Stimulated activated CD4-positive, alpha-beta T cell treated with anti-CD3 and anti-CD28 coated beads, TNF-alpha, amount 100 ng/mL, for 48 hours (primary cell): ENCODE data around the gene PSMF1.

Experiments
- DNase-seq, 3 donors: peaks; one replicate each; pipeline ENCODE4 v3.0.0-alpha.2; 2020; ENCODE audit warnings: low read depth in 3 of 3

Gene PSMF1

DNA sequence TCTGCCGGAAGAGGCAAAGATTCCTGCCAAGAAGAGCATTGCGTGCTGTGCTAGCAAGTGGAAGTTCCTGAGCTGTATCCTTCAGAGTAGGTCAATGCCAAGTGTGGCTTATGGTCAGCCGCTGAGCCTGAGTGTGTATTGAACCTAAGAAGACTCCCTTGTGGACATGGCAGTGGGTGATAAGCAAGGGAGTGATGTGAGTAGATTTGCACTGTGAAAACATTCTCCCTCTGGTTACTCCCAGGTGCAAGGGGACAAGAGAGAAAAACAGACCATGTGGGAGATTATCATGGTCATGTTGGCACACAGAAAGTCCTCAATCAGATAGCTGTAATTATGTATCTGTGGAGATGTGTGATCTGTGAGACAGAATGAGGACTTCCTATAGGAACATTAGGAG, 72.4 kb downstream of the PSMF1 start:
- DNase-seq, result no peak

DNA sequence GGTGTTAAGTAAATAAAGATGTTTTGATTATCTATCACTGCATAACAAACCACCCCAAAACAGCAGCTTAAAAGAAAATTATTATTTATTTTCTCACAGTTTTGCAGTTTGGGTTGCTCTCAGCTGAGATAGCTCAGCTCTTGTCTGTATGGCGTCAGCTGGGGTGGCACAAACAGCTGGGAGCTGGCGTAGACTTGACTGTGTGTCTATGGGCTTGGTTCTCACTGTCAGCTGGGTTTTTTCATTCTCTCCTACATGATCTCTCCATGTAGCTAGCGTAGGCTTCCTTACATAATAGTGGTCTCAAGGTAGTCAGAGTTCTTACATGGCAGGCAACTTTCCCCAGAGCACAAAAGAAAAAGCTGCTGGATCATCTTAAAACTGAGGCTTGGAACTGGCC, 72.9 kb downstream of the PSMF1 start:
- DNase-seq, result no peak

DNA sequence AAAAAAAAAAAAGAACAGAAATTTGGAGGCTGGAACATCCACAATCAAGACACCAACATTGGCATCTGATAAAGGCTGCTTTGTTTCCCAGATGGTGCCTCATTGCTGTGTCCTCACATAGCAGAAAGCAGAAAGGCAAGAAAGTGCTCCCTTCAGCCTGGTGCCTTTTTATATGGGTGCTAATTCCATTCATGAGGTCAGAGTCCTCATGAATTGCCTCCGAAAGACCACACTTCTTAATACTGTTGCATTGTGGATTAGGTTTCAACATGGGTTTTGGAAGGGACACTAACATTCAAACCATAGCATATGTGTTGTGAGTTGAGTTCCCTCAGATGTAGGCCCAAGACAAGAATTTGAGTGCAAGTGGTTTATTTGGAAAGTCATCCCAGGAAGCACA, 76.8 kb downstream of the PSMF1 start:
- DNase-seq, result no peak

DNA sequence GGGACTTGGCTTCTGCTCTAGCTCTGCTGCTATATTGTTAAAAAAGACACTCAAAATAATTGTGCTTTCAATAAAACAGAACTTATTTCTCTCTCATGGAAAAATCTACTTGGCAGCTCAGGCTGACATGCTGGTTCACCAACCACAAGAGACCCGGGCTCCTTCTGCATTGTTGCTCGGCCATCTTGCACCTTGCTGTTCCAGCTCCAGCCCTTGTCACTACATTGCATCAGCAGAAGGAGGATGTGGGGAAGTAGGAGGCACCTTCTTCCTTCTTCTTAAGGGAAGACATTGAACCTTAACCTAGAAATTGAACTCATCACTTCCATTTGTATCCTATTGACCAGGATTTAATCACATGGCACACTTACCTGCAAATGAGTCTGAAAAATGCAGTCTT, 78.2 kb downstream of the PSMF1 start:
- DNase-seq, result no peak

DNA sequence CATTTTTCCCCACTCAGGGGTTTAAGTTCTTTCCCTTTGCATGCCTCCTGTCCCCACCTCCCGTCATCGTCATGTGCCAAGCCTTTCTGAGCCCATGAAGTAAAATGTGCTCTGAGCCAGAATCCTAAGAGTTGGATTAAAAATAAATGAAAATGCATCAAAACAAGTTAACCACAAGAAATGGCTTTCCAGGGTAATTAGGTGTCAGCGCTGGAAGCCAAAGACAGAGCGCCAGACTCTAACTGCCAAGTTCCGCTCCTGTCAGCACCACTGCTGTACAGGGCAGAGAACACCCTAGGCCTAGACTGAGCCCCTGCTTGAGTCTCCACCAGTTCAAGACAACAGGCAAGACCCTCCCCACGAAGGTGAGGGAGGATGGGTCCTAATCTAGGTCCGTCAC, 79.4 kb downstream of the PSMF1 start:
- DNase-seq, result no peak

DNA sequence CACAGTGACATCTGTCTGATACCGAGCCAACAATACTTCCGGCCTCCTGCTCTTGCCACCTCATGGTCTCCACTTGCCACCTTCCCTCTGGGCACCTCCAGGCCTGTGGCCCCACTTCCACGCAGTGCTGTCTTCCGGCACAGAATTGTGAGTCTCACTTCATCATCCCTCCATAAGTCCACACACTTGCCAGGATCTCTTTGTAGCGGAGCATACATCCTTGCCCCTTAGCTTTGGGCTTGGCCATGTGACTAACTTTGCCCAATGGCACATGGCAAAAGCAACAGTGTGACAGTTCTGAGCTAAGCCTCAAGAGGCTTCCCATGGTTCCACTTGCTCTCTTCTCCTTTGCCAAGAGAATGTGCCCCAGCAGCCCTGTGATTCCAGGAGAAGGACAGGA, 80.3 kb downstream of the PSMF1 start:
- no peak for DNase-seq

DNA sequence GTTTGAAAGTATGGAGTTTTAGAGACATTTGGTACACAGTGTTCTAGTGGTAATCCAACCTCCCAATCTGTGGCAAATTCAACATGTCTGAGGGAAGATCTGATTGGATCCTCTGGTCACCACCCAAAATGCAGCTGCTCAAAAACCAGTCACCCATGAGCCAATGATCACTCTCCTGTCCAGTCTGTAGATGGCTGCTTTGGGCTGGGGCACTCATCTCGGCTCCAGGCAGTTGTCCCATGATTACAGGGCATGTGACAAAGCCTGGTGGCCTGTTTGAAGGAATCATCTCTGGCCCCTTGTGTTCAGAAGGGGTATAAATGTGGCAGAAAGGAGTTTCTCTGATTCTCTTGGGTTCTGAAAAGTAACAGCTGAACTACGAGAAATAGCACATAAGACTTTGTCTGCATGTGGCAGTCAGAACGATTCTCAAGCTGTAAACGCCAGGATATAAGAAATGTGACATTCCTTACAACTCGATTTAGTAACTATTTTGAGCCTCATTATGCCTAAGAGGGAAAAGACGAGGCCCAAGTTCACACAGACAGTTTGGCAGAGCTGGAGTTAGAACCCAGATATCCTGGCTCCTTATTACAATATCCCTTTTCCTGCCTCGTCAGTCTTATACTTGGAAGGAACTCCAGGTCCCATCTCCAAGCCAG, 80.9 kb downstream of the PSMF1 start:
- DNase-seq, result no peak

DNA sequence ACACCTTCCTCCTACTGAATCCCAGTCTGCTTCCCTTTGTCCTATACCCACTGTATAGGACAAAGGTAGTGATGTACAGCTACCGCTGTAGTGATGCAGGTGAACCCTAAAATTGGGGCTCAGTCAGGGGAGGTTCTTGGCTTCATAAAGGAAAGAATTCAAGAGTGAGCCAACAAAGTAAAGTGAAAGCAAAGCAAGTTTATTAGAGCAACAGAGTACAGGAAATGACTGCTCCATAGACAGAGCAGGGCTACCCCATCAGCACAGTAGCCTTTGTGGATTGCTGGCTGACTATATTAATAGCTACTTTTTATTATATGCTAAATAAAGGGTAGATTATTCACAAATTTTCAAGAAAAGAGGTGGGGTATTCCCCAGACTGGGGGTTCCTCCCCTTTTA, 81.6 kb downstream of the PSMF1 start:
- no peak for DNase-seq

DNA sequence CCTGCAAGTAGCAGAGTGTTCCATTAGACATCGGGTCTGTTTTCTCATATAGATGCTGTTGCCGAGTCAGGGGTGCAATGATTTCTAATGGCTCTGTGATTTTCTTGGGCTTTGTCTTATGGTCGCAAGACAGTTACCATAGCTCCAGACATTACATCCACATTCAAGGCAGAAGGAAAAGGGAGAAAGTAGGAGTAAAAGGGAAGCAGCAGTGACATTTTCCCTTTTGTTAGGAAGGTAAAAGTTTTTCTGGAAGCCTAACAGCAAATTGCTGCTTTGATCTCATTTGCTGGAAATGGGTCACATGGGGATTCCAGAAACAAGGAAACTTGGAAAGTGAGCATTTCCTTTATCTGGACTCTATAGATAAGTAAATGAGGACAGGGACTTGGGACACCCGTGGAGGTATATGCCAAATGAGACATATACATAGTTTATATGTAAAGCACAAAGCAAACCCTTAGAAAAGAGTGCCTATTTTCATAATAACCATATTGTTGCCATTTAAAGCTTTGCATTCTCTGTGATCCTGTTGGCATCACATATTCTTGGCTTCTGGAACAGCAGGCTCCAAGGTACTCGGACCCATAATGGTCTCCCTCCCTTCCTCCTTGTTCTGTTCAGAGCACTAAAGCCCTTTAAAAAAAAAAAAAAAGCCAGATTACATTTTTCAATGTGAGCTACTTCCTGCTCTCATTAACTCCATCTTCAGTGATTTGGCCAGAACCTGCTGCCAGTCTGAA, 84.5 kb downstream of the PSMF1 start, which contains the start of gene C20orf202:
Gene C20orf202, plus strand, starts transcription at position 693 of the 743 bp plus-strand sequence. CDS start 132 bp downstream, outside the sequence.
- DNase-seq, result no peak

DNA sequence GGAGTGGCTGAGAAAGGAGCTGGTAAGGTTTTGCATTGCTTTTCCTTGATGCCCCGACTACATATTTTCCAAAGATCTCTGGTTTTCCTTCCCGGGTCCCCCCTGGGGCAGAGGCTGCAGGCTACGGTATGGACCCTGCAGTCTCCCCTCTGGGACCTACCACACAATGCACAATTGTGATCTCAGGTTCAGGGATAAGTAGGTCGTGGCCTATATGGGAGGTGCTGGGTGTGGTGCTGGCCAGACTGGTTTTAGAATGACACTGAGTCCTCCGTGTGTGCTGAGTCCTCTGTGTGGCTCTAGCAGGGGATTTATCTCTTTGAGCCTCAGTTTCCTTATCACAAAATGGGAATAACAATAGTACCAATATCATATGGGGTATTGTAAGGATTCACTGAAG, 85.2 kb downstream of the PSMF1 start:
- no peak for DNase-seq

DNA sequence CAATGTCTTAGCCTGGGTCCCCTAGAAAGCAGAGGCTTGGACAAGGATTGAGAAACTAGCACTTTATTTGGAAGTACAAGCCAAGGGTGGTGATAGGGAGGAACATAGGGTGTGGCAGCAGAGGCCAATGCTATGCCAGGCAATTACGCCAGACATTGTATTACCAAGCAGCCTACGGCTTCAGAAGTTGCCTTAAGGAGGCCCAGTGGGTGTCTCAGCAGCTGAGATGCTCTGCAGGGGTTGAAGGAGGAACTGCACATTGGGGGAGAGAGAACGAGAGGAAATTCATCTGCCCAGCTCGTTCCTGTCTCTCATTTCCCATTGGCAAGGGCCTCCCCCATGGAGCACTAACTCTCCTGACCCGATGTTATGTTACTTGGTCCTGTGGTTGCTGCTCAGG, 85.7 kb downstream of the PSMF1 start:
- no peak for DNase-seq

DNA sequence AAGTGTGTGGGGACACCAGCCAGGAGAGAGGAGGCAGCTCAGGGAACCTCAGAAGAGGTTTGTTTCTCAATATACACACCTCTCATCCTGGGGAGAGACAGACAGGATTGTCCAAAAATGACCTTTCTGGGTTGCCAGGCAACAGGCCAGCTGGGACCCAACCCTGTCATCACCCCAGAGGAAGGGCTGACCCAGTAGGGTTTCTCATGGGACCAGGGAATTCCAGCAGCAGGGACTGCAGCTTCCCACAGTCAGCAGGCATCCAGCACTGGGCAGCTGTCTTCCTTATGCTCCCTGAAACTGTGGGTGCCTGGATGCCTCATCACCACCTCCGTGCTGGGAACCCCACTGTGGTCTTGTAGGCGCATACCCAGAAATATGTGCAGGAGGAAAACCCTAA, 86.2 kb downstream of the PSMF1 start:
- no peak for DNase-seq

DNA sequence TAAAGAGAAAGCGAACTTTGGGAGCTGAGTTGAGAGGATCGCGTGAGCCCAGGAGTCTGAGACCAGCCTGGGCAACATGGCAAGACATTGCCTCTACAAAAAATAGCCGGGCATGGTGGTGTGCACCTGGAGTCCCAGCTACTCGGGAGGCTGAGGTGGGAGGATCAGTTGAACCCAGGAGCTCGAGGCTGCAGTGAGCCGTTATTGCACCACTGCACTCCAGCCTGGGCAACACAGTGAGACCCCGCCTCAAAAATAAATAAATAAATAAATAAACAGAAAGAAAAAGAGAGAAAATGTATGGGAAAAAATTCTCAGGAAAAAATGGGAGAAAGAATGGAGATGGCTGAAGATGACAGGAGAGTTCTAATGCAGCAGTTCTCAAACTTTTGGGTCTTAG, 87.4 kb downstream of the PSMF1 start:
- DNase-seq, result no peak

DNA sequence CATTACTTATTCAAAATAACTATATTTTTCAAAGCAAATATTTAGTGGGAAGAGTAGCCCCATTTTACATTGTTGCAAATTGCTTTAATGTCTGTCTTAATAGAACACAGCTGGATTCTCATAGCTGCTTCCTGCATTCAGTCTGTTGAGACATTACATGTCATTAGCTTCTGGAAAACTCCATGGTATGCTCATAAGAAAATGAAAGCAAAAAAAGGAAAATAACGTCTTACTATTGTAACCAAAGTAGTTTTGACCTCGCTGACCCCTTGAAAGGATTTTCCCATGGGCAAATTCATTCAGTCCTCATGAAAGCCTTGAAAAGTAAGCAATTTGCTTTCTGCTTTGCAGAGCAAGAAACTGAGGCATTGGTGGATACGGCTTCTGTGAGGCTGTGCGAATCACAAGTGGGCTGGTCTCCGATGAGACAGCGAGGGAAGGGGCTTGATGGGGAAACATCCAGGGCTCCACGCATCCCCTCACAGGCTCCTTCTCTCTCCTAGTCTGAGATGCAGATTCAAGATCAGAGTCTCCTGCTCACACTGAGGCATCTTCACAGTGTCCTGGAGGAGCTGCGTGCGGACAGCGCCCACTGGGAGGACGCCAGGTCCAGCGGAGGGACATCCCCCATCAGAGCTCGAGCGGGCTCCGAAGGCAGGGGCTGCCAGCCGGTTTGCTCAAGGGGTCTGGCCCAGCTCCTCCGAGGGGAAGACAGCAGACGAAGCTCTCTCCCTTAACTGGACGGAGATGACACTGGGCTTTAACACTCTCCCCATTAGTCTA, 88.2 kb downstream of the PSMF1 start:
- DNase-seq, result no peak

DNA sequence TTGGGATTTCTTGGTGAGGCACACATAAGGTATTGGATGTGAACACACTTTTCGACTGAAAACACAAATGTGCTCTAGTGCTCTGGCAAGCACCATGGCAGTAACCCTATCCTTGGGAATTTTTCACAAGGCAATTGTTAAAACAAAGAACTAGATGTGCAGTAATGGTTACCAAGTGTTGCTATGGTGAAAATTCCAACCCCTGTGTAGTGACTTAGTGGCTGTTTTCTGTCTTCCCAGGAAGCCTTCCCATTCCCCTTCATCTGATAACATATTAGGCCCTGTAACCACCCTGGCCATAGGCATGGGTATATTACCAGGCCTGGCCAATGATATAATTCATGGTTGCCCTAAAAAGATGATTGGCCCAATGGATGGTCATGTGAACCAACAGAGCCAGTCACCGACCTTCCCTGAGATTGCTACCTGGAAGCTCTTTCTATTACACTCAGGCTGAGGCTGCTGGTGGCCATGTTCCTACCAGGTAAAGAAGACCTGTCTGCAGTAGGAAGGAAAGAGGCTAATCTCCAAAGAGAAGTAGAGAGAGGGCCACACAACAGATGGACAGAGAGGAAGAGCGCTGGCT, 89.0 kb downstream of the PSMF1 start:
- DNase-seq, result no peak

DNA sequence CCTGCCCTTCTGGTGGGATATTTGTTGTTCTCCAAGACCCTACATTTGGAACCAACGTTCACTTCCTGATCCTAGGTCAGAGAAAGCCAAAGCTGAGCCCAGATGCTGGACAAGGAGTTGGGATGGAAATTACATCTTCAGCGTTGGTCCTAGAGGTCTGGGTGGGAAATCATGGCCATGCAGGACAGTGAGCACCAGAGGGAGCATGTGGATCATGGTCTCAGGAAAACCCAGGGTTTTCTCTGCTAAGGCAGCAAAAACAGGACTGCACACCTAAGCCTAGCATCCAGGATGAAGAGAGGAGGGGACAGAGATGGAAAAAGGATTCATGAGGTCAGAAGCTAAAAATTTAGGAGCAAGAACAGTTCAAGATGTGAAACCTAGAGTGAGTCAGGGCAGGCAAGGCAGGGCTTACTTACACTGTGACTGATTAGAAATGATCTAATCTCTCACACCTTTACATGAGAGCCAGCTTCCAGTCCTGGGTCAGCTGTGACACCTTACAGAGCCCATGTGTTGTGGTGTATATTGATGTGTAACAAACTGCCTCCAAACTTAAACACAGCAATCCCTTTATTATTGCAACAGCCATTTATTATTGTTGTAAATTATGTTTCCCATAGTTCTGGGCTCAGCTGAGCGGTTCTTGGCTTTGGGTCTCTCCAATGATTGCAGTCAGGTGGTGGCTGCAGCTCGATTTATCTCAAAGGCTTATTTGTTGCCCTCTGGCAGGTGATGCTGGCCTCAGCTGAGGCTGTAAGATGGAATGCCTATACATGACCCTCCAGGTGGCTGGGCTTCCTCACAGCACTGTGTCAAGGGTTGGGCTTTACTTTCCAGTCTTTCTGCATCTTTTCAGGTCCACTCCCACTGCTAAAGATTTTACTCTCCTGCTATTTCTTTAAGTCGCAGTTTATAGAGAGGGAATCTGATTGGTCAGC, 91.3 kb downstream of the PSMF1 start:
- no peak for DNase-seq

DNA sequence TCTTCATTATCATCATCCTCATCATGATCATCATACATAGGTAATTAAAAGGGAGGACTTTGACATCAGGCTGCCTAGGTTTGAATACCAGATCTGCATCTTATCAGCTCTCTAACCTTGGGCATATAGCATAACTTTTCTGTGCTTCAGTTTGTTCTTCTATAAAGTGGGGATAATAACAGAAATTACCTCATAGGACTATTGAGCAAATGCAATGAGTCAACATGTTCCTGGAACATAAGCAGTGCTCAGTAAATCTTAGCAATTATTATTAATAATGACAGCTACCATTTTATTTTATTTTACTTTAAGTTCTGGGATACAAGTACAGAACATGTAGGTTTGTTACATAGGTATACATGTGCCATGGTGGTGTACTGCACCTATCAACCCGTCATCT, 92.1 kb downstream of the PSMF1 start:
- no peak for DNase-seq

DNA sequence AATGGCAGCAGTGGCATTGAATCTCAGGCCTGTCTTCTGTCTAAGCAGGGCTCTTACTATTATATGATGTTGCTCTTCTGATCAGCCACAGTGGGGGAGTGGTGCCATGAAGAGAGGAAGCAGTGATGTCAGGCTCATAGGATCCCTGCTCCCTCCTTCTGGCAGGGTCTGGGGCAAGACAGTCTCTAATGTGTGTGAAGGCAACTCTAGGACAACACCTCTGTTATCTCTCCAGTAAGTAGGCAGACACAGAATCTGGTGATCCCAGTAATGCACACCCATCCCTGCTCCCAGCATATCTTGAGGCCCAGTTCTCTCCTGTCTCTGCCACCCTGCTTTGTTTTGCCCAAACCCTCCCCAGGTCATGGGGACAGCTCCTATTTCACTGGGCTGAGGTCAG, 93.6 kb downstream of the PSMF1 start:
- no peak for DNase-seq

DNA sequence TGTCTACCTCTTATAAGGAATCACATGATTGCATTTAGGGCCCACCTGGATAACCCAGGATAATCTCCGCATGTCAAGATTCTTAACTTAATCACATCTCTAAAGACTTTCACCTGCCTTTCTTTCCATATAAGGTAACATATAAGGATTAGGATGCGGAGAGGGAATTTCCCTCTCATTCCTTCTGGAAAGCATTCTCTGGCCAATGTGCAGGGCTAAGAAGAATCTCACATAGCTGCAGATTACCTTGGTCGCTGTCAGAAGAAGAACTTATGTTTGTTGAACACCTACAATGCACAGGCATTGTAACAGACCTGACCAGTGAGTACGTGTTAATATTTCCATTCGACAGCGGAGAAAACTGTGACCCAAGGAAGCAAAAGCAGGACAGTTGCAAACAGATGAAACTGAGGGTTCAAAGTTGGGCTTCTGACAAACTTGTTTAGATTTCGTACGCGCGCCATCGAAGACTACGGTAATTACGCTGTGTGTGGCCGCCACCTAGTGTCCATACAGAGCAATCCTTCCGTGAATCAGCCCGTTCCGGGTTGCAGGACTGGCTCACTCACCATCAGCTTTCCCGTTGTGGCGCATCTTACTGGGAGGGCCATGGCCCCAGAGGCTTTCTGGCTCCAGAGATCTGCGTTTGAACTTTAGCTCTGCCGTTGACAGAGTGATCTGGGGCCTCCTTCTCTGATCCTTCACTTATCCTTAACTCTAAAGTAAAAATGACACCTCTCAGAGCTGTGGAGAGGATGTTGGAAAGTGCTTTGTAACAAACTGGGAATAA, 94.4 kb downstream of the PSMF1 start:
- DNase-seq, result peak; percentile 51 to 62 (median 56)

DNA sequence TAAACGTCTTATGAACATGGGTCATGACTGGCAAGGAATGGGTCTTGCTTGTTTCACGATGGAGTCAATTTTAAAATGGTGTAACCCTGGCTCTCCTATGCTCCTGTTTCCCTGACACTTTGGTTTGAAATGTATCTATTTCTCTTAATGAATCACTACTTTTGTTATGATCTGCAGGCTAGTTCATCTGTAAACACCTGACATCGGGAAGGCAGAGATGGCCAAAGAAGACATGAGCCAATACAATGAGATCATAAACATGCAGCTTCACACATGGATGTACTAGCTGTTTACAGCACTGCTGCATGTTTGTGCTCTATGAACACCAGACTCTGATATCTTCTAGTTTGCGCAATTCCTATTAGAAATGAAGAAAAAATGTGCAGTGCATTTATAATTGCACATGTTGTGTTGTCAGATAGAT, 96.4 kb downstream of the PSMF1 start:
- no peak for DNase-seq
